ENCODE measurements around the gene PIP5K1C.

The PIP5K1C gene, protein sequence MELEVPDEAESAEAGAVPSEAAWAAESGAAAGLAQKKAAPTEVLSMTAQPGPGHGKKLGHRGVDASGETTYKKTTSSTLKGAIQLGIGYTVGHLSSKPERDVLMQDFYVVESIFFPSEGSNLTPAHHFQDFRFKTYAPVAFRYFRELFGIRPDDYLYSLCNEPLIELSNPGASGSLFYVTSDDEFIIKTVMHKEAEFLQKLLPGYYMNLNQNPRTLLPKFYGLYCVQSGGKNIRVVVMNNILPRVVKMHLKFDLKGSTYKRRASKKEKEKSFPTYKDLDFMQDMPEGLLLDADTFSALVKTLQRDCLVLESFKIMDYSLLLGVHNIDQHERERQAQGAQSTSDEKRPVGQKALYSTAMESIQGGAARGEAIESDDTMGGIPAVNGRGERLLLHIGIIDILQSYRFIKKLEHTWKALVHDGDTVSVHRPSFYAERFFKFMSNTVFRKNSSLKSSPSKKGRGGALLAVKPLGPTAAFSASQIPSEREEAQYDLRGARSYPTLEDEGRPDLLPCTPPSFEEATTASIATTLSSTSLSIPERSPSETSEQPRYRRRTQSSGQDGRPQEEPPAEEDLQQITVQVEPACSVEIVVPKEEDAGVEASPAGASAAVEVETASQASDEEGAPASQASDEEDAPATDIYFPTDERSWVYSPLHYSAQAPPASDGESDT

DNA sequence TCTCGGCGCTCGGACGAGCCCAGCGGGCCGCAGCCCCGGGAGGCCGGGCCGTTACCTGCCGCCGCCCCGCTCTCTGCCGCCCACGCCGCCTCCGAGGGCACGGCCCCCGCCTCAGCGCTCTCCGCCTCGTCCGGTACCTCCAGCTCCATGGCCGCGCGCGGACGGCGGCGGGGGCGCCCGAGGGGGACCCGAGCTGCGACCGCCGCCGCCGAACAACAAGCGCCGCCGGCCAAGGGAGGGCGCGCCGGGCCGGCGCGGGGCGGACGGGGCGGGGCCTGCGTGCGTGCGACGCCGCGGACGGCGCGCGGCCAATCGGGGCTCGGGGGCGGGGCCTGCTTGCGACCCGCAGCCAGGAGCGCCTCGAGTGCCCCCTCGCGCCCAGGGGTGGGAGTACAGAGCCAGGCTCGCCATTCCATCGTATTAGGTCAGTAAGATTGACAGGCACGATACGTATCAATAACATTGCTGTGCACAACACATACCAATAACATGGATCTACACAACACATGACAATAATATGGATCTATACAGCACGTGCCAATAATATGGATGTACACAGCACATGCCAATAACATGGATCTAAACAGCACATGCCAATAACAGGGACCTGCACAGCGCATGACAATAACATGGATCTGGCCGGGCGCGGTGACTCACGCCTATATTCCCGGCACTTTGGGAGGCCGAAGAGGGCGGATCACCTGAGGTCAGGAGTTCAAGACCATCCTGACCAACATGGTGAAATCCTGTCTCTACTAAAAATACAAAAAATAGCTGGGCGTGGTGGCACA, at the start of gene PIP5K1C:
Gene PIP5K1C (minus strand): TSS at position 227 of the 791 bp plus-strand sequence. CDS start 78 bp downstream, at position 149.
- peak; percentile 72 to 77 for DNase-seq

GRCh38 chr19:3748965-3749364, 48.7 kb upstream of the PIP5K1C start:
- DNase-seq: no peak

GRCh38 chr19:3746371-3747056, 46.2 kb upstream of the PIP5K1C start:
- DNase-seq: no peak

- DNase-seq: no peak
These were observed 45.2 kb upstream of the PIP5K1C start for GRCh38 chr19:3745363-3746045.

DNA sequence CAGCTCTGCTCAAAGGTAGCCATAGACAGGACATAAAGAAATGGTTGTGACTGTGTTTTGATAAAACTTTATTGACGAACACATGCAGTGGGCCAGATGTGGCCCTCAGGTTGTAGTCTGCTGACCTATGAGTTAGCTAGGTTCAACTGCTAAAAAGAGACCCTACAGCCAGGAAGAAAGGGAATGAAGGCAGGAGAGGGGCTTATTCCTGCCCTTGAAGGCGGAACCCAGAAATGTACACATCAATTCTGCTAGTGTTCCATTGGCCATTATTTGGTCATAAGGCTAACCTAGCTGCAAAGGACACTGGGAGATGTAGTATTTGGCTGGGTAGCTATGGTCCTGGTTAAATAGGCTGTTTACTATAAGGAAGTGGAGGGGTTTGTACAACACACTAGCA, 43.2 kb upstream of the PIP5K1C start:
- peak; percentile 55 to 66 for DNase-seq

DNA sequence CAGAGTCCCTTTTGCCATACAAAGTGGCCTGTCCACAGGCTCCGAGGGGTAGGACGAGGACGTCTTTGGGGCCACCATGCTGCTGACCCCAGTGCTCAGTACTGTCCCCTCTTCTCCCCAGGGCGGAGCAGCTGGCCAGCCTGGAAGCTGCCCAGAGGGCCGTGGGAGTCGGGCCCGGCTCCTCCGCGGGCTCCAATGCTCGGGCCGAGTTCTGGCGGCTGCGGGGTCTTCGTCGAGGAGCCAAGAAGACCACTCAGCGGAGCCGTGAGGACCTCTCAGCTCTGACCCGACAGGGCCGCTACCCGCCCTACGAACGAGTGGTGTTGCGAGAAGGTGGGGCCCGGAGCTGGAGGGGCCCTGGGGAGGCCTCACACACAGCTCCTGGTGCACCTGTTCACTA, 40.2 kb upstream of the PIP5K1C start:
- no peak for DNase-seq

- DNase-seq: no peak
These were observed 38.4 kb upstream of the PIP5K1C start for GRCh38 chr19:3738477-3739220.

- no peak for DNase-seq
These were observed 37.4 kb upstream of the PIP5K1C start for GRCh38 chr19:3737487-3738205.

- no peak for DNase-seq
These were observed 35.9 kb upstream of the PIP5K1C start for GRCh38 chr19:3736106-3736724.

DNA sequence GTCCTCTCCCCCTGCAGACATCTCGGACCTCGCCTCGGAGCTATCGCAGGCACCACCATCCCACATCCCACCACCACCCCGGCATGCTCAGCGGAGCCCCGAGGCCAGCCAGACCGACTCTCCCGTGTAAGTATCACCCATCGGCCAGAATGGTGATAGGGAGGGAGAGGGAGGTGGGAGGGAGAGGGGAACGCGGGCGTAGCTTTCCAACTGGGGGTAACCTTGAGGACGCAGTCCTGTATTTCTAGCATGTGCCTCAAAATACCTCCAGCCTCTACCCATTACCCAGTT, 34.0 kb upstream of the PIP5K1C start:
- no peak for DNase-seq

DNA sequence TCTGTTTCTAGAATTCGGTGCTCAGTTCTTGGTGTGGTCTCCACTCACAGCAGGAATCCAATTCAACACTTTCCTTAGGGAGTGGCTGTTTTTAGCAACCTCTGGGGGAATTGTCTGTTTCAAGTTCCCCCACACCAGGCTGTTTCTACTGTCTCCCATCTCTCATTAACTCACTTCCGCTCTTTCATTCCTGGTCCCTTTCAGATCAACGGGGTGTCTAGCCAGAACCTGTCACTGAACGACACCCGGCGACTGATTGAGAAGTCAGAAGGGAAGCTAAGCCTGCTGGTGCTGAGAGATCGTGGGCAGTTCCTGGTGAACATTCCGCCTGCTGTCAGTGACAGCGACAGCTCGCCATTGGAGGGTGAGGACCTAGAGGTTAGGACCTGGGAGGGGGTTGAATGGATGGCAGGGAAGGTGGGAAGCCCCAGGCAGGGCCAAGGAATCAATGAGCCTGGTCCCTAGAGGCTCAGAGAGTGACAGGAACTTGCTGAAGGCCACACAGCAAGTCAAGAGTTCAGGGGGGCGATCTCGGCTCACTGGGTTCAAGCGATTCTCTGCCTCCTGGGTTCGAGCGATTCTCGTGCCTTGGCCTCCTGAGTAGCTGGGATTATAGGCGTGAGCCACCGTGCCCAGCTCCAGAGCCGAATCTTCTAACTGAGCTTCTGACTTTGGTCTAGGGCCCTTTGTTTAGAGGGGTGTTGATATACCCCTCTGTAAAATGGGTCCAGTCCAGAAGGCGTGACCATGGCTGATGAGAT, 33.5 kb upstream of the PIP5K1C start:
- peak; percentile 21 to 32 for DNase-seq

DNA sequence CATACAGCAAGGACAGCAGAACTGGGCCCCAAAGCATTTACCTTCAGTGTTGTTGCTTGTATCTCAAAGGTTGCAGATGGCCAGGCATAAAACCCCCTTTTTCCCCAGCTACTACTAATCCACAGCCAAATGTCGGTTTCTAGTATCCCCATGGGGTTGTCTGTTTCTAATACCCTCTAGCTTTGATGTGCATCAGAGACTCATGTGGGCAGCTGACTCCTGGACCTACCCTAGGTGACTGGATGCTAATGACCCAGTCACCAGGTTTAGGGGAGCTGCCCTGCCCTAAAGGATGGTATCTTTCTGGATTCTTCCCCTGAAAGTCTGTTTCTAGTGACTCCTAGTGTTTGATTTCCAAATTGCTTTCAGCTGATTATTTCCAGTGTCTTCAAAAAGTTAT, 31.8 kb upstream of the PIP5K1C start:
- DNase-seq: no peak

DNA sequence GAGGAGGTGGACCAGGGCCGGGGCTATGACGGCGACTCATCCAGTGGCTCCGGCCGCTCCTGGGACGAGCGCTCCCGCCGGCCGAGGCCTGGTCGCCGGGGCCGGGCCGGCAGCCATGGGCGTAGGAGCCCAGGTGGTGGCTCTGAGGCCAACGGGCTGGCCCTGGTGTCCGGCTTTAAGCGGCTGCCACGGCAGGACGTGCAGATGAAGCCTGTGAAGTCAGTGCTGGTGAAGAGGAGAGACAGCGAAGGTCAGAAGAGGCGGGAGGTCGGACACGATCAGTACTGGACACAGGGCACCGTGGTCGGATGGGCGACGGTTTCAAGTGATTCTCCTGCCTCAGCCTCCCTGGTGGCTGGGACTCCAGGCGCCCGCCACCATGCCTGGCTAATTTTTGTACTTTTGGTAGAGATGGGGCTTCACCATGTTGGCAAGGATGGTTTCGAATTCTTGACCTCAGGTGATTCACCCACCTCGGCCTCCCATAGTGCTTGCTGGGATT, 30.2 kb upstream of the PIP5K1C start:
- no peak for DNase-seq

DNA sequence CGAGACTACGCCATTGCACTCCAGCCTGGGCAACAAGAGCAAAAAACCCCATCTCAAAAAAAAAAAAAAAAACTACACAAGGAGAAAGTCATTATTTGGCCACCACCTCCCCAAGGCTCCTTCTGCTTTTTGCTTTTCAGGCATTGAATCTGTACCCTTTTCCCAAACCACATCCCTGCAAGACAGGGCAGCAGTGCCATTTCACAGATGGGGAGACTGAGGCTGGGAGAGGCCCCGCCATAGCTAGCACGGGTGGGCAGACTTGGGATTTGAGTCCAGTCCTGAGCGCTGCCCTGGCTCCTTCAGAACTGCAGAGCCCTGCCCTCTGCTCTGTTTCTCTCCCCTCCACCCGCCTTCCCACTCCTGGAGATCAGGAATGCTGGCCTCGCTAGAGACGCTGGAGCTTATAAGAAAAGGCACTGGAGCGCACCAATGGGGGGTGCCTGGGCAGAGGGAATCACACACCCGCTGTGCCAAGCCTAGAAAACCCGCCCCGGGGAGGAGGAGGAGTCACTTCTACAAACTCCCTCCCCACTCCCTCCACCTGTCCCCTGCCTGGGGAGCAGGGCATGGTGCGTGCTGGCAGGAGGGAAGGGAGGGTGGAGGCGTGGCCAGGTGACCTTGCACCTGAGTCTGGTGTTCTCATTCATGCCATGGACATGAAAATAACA, 25.5 kb upstream of the PIP5K1C start:
- no peak for DNase-seq

- no peak for DNase-seq
These were observed 24.9 kb upstream of the PIP5K1C start for GRCh38 chr19:3725121-3725520.

- no peak for DNase-seq
These were observed 23.6 kb upstream of the PIP5K1C start for GRCh38 chr19:3723883-3724282.

- no peak for DNase-seq
These were observed 22.8 kb upstream of the PIP5K1C start for GRCh38 chr19:3723110-3723488.

DNA sequence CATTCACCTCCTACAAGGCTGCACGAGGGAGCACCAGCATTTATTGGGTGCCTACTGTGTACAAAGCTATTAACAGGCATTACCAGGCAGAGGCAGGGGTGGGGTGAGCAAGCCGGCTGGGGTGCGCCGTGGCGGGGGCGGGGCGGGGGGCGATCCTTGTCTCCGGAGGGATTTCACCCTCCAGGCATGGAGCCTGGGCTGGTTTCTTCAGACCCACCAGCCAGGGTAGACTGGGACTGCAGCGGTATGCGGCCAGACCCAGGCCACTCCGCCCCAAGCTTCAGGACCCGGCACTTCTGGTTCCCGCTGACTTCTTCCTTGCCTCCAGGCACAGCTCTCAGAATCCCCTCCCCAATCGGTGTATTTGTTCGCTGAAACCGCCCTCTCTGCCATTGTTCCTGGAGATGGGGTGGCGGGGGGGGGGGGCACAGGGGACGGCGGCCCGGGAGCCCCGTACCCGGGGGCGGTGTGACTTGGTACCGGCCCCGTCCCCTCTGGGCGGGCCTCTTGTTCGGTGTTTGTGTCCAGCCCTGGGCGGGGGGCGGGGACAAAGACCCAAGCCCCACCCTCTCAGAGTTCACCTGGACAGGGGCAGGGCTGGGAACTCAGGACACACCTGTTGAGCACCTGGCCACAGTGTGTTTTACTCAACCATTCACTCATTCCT, 22.3 kb upstream of the PIP5K1C start:
- no peak for DNase-seq
